ENCODE results near the gene SLC29A3. TPM values are rescaled to one million over a fixed set of nuclear protein-coding genes. Genes with fewer than 3 reads are reported as not detected.

SLC29A3 gene
- total RNA-seq, 2 donors from 2014 or later = 14.1 to 16.8 TPM

GRCh38 chr10:71277914-71278665, 41.0 kb upstream of the SLC29A3 start:
- DNase-seq = no peak
- TF ChIP-seq CTCF (conservative IDR thresholded peaks at IDR 0.05) = no peak
- Histone ChIP-seq H3K9me3 (ENCODE audit: control insufficient read depth, low read length) (no peaks in the 10 kb centered on the region), H3K4me3 (ENCODE audit: low read length) (no peak overlapping the region), H3K27me3 (ENCODE audit: control insufficient read depth, insufficient read depth, low read length, poor library complexity, severe bottlenecking) (no peaks in the 10 kb centered on the region), H3K27ac (ENCODE audit: low read depth, low read length) (no peak overlapping the region), H3K9ac (ENCODE audit: extremely low read depth, low read length, poor library complexity, severe bottlenecking) (no peak overlapping the region), H3K4me1 (ENCODE audit: control insufficient read depth, insufficient read depth, low read length) (peaks cover 9% of the 10 kb centered on the region), H3K36me3 (ENCODE audit: control insufficient read depth, insufficient read depth, low read length) (no peaks in the 10 kb centered on the region)
- no peaks in the 10 kb centered on the region for H3K27me3 Mint-ChIP-seq (ENCODE audit: insufficient read depth)
- peaks cover 18% of the 10 kb centered on the region for H3K4me1 Mint-ChIP-seq
- peaks cover 3% of the 10 kb centered on the region for H3K36me3 Mint-ChIP-seq (ENCODE audit: low read depth)
- no peak overlapping the region for H3K27ac Mint-ChIP-seq
- H3K4me3 Mint-ChIP-seq = no peak overlapping the region
- no peaks in the 10 kb centered on the region for H3K9me3 Mint-ChIP-seq
- WGBS, 2 experiments (ENCODE audit: insufficient coverage in 1 of 2, insufficient read length in 1 of 2) = 92 to 95% methylated on average over 9 to 11 of the region's 11 CpGs

DNA sequence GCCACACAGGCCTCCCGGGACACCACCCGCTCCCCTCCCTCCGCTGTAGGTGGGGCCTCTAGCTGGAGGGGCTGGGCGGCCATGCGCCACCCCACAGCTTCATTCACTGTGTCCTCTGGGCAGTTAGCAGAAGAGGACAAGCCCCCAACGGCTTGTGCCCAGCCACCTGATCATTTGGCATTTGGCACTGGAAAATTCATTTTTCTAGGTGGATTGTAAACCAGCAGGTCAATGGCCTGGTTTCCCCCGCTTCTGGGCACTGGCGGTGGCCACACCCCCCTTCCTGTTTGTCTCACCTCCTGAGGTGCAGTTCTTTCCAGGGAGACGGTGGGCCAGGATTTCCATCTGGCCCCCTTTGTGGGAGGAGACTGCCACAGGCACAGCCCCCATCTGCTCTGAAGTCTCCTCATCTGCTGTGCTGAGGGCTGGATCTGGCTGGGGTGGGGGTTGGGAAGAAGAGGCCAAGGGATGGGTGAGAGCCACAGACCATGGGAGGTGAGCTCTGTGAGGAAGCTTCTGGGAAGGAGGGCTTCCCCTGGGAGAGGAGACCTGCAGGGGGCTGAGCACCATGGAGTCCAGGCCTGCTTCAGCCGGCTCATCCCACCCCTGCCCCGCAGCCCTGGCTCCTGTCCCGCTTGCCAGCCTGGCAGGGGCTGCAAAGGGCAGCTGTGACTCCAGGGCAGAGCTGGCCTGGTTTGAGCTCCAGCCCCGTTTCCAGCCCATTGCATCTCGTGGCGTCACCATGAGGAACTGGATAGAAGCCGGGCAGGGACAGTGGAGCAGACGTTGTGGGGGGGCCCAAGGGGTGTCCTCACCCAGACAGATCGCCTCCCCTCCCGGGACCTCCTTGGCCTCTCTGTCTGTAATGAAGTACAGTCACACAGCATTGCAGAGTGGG, 40.1 kb upstream of the SLC29A3 start:
- no peaks in the 10 kb centered on the region for H3K9me3 Mint-ChIP-seq
- 76 to 85% methylated on average over 5 to 19 of the region's 19 CpGs for WGBS, 2 experiments (ENCODE audit: insufficient coverage in 1 of 2, insufficient read length in 1 of 2)
- H3K36me3 Mint-ChIP-seq (ENCODE audit: low read depth) = peaks cover 3% of the 10 kb centered on the region
- H3K9ac ChIP-seq (ENCODE audit: extremely low read depth, low read length, poor library complexity, severe bottlenecking) = no peak overlapping the region
- peak; percentile 86 for DNase-seq
- no peaks in the 10 kb centered on the region for H3K9me3 ChIP-seq (ENCODE audit: control insufficient read depth, low read length)
- no peak overlapping the region for H3K27ac ChIP-seq (ENCODE audit: low read depth, low read length)
- no peaks in the 10 kb centered on the region for H3K27me3 ChIP-seq (ENCODE audit: control insufficient read depth, insufficient read depth, low read length, poor library complexity, severe bottlenecking)
- peaks cover 18% of the 10 kb centered on the region for H3K4me1 Mint-ChIP-seq
- H3K4me3 ChIP-seq (ENCODE audit: low read length) = no peak overlapping the region
- peaks cover 9% of the 10 kb centered on the region for H3K4me1 ChIP-seq (ENCODE audit: control insufficient read depth, insufficient read depth, low read length)
- no peaks in the 10 kb centered on the region for H3K27me3 Mint-ChIP-seq (ENCODE audit: insufficient read depth)
- H3K27ac Mint-ChIP-seq = peak overlapping the region; percentile 48
- TF ChIP-seq CTCF (conservative IDR thresholded peaks at IDR 0.05) = no peak
- no peak overlapping the region for H3K4me3 Mint-ChIP-seq
- no peaks in the 10 kb centered on the region for H3K36me3 ChIP-seq (ENCODE audit: control insufficient read depth, insufficient read depth, low read length)

GRCh38 chr10:71279590-71280170, 39.4 kb upstream of the SLC29A3 start:
- Mint-ChIP-seq H3K27me3 (ENCODE audit: insufficient read depth) (no peaks in the 10 kb centered on the region), H3K36me3 (ENCODE audit: low read depth) (peaks cover 3% of the 10 kb centered on the region)
- no peak overlapping the region for H3K27ac ChIP-seq (ENCODE audit: low read depth, low read length)

More at GRCh38 chr10:71279590-71280170, 39.4 kb upstream of the SLC29A3 start:
- Mint-ChIP-seq H3K4me1 (peaks cover 18% of the 10 kb centered on the region), H3K9me3 (no peaks in the 10 kb centered on the region), H3K4me3 (no peak overlapping the region), H3K27ac (no peak overlapping the region)
- H3K9ac ChIP-seq (ENCODE audit: extremely low read depth, low read length, poor library complexity, severe bottlenecking) = no peak overlapping the region
- H3K9me3 ChIP-seq (ENCODE audit: control insufficient read depth, low read length) = no peaks in the 10 kb centered on the region
- H3K27me3 ChIP-seq (ENCODE audit: control insufficient read depth, insufficient read depth, low read length, poor library complexity, severe bottlenecking) = no peaks in the 10 kb centered on the region
- H3K36me3 ChIP-seq (ENCODE audit: control insufficient read depth, insufficient read depth, low read length) = no peaks in the 10 kb centered on the region
- H3K4me1 ChIP-seq (ENCODE audit: control insufficient read depth, insufficient read depth, low read length) = peaks cover 9% of the 10 kb centered on the region
- 89 to 96% methylated on average over 7 to 22 of the region's 22 CpGs for WGBS, 2 experiments (ENCODE audit: insufficient coverage in 1 of 2, insufficient read length in 1 of 2)
- DNase-seq = no peak
- TF ChIP-seq CTCF (conservative IDR thresholded peaks at IDR 0.05) = no peak
- no peak overlapping the region for H3K4me3 ChIP-seq (ENCODE audit: low read length)

Data from endodermal cell (in vitro differentiated cells).